ENCODE measurements around the gene CTXND1.
A peak's percentile ranks its signal among the peaks of the same experiment; 100 is the strongest.

CTXND1 gene

GRCh38 chr15:80179025-80179759 is 72.8 kb downstream of the CTXND1 start:
- no peak for DNase-seq

GRCh38 chr15:80177156-80177555 is 74.9 kb downstream of the CTXND1 start:
- DNase-seq, result no peak

- DNase-seq, result no peak
Measured at GRCh38 chr15:80176443-80176842, 75.6 kb downstream of the CTXND1 start.

GRCh38 chr15:80175436-80175835 is 76.6 kb downstream of the CTXND1 start:
- no peak for DNase-seq

- DNase-seq, result no peak
Measured at GRCh38 chr15:80174017-80174746, 77.8 kb downstream of the CTXND1 start.

- DNase-seq, result peak; percentile 22 to 45
Measured at GRCh38 chr15:80173022-80173759, 78.8 kb downstream of the CTXND1 start.

- DNase-seq, result no peak
Measured at GRCh38 chr15:80172401-80172800, 79.6 kb downstream of the CTXND1 start.

- no peak for DNase-seq
Measured at GRCh38 chr15:80171787-80172186, 80.2 kb downstream of the CTXND1 start.

- DNase-seq, result no peak
Measured at GRCh38 chr15:80170596-80170995, 81.4 kb downstream of the CTXND1 start.

GRCh38 chr15:80169768-80170357 is 82.2 kb downstream of the CTXND1 start:
- DNase-seq, result no peak

GRCh38 chr15:80168421-80168820 is 83.6 kb downstream of the CTXND1 start:
- DNase-seq, result no peak

- no peak for DNase-seq
Measured at GRCh38 chr15:80167936-80168335, 84.1 kb downstream of the CTXND1 start.

GRCh38 chr15:80163897-80164296 is 88.1 kb downstream of the CTXND1 start:
- DNase-seq, result no peak

GRCh38 chr15:80163217-80163616 is 88.8 kb downstream of the CTXND1 start:
- no peak for DNase-seq

- no peak for DNase-seq
Measured at GRCh38 chr15:80162059-80162554, 89.9 kb downstream of the CTXND1 start.

GRCh38 chr15:80161468-80162016 is 90.5 kb downstream of the CTXND1 start:
- DNase-seq, result no peak

- no peak for DNase-seq
Measured at GRCh38 chr15:80160570-80161156, 91.3 kb downstream of the CTXND1 start.

GRCh38 chr15:80159811-80160569 is 92.0 kb downstream of the CTXND1 start:
- no peak for DNase-seq

- DNase-seq, result no peak
Measured at GRCh38 chr15:80159301-80159700, 92.7 kb downstream of the CTXND1 start.

- DNase-seq, result no peak
Measured at GRCh38 chr15:80157215-80157614, 94.8 kb downstream of the CTXND1 start.

GRCh38 chr15:80156176-80156720 is 95.8 kb downstream of the CTXND1 start:
- no peak for DNase-seq
